BLaER1 treated with 17β-estradiol and CSF1 and Interleukin-3, amounts not matched to agents 10 nM and 100 nM (cell line): ENCODE data around the gene TRIOBP.

Experiments
- H3K27ac ChIP-seq, 11 experiments: shearing (Covaris generic); formaldehyde crosslinking; 2 replicates each; pipeline ENCODE4 v1.8.1; 2022
- H3K27me3 ChIP-seq, 11 experiments: shearing (Covaris generic); formaldehyde crosslinking; 2 replicates each; pipeline ENCODE4 v1.8.1; 2022
- H3K36me3 ChIP-seq, 11 experiments: shearing (Covaris generic); formaldehyde crosslinking; 2 replicates each; pipeline ENCODE4 v1.8.1; 2022
- H3K4me1 ChIP-seq, 10 experiments: shearing (Covaris generic); formaldehyde crosslinking; 2 replicates each; pipeline ENCODE4 v1.8.1; 2022
- H3K4me2 ChIP-seq, 11 experiments: shearing (Covaris generic); formaldehyde crosslinking; 2 replicates each; pipeline ENCODE4 v1.8.1; 2022
- H3K4me3 ChIP-seq, 10 experiments: shearing (Covaris generic); formaldehyde crosslinking; 2 replicates each; pipeline ENCODE4 v1.8.1; 2022
- H3K9ac ChIP-seq, 11 experiments: shearing (Covaris generic); formaldehyde crosslinking; 2 replicates each; pipeline ENCODE4 v1.8.1; 2022
- H3K9me3 ChIP-seq, 11 experiments: shearing (Covaris generic); formaldehyde crosslinking; replicated peaks in 1 of 11; 2 replicates each; pipeline ENCODE4 v1.8.1; 2022
- H4K20me1 ChIP-seq, 11 experiments: shearing (Covaris generic); formaldehyde crosslinking; 2 replicates each; pipeline ENCODE4 v1.8.1; 2022
- Cebpa-rat ChIP-seq, 11 experiments: shearing (Covaris generic); IDR thresholded peaks; 2 replicates each; pipeline ENCODE4 v1.8.1; 2022

Gene TRIOBP

GRCh38 chr22:37674248-37674647, 22.6 kb upstream of the TRIOBP start:
- Histone ChIP-seq H3K27ac (peak overlapping the region; percentile 60 to 93 (median 87)), H4K20me1 (peaks cover 0 to 34% (median 0%) of the 10 kb centered on the region in 11 experiments; a peak in 8 of 22 replicates), H3K27me3 (no peaks in the 10 kb centered on the region), H3K4me2 (peak overlapping the region; percentile 80 to 99 (median 93)), H3K9me3 (no peaks in the 10 kb centered on the region), H3K9ac (peak overlapping the region; percentile 67 to 88 (median 83); a peak in 20 of 22 replicates), H3K4me1 (peaks cover 43 to 82% (median 74%) of the 10 kb centered on the region in 10 experiments), H3K36me3 (peaks cover 0 to 20% (median 6%) of the 10 kb centered on the region in 11 experiments; a peak in 16 of 22 replicates), H3K4me3 (peak overlapping the region in 6 of 10 experiments; percentile 65 to 83 (median 74); a peak in 9 of 20 replicates)
- no peak for TF ChIP-seq Cebpa-rat (IDR thresholded peaks at IDR 0.05)

DNA sequence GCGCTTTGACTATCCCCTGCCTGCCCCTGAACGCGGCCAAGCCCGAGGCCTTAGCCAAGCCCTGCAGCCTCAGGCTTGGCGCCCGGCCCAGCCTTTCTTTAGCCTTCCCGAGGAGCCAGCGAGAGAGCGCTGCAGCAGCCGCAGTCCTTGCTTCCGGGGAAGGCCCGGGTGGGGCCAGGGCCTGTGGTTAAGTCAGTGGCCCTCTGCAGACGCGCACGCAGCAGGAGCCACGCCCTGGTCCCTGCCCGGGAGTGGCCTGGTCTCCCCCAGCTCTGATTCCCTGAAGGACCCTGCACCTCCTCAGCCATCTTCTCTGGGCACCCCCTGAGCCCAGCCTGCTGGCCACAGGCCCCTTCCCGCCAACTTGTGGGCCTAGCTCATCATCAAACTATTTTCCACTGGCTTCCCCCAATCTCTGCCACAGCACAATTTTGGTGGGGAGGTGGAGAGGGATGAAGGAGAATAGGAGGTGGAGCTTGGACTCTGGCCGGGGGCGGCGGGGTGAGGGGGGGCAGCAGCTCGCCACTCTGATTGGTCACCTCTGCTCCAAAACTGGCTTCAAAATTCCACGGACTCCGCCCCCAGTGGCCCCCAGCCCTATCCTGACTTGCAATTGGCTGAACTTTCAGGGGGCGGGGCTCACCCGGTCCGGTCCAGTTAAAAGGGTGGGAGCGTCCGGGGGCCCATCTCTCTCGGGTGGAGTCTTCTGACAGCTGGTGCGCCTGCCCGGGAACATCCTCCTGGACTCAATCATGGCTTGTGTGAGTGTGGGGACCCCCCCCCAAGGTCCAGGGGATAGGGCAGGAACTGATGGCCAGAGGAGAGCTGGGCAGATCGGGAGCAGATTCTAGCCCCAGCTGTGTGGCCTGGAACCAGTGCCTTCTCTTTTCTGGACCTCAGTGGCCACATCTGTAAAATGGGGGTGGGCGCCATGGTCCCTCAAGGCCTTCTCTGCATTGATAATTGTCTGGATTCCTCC, 21.6 kb upstream of the TRIOBP start, which contains the start of gene LGALS1:
TSS of gene LGALS1 (plus strand) at position 686 of the 979 bp plus-strand sequence. CDS start at position 753, 67 bp downstream.
- Histone ChIP-seq H3K9ac (peak within 1 kb of the TSS; percentile 77 to 88 (median 83)), H3K4me1 (peaks cover 43 to 87% (median 74%) of the 10 kb centered on the region in 10 experiments)
- no peak for TF ChIP-seq Cebpa-rat (IDR thresholded peaks at IDR 0.05)

DNA sequence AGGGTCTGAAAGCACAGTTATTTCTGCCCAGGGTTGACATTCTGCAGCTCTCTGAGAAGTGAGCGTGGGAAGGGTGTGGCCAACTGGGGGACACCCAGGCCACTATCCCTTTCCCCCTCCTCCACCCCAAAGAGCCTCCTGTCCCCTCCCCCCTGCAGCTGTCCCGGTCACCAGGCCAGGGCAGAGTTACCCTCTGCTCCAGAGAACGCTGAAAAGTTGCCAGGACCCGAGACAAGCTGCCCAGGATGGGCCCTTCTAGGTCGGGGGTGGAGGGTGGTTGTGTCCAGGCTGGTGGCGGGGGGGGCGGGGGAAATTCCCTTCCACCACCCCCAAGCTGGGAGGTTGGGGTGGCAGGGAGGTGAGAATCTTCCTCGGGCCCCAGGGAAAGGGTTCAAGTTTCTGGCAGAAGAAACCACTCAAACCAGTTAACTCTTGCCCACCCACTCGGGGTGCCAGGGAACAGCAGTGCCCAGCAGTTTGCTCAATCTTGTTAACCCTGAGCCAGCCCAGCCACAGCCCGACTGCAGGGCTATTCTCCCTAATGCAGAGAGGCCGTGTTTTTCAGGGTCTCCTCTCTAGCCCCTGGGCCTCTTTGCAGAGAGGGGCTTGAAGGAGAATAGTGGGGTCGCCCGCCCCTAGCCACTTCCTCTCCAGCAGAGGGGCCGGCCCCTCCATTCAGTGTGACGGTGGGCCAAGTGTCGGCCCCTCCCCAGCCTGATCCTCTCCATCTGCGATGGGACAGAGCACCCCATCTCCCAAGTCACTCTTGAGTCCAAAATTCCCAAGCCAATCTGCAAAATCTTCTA, 20.7 kb upstream of the TRIOBP start:
- peaks cover 0 to 31% (median 6%) of the 10 kb centered on the region in 11 experiments; a peak in 12 of 22 replicates for H3K36me3 ChIP-seq
- no peaks in the 10 kb centered on the region for H3K9me3 ChIP-seq
- peak overlapping the region; percentile 77 to 88 (median 83) for H3K9ac ChIP-seq
- no peaks in the 10 kb centered on the region for H3K27me3 ChIP-seq
- H3K27ac ChIP-seq: peak overlapping the region; percentile 49 to 93 (median 87); a peak in 21 of 22 replicates
- peak overlapping the region; percentile 48 to 90 (median 69) for H3K4me3 ChIP-seq
- TF ChIP-seq Cebpa-rat (IDR thresholded peaks at IDR 0.05): no peak
- H3K4me1 ChIP-seq: peaks cover 49 to 92% (median 77%) of the 10 kb centered on the region in 10 experiments
- peaks cover 0 to 53% (median 0%) of the 10 kb centered on the region in 11 experiments; a peak in 8 of 22 replicates for H4K20me1 ChIP-seq
- peak overlapping the region; percentile 80 to 99 (median 93) for H3K4me2 ChIP-seq

More for the DNA sequence above, 21.6 kb upstream of the TRIOBP start, which contains the start of gene LGALS1:
- H4K20me1 ChIP-seq: peaks cover 0 to 44% (median 0%) of the 10 kb centered on the region in 11 experiments; a peak in 8 of 22 replicates
- H3K9me3 ChIP-seq: no peaks in the 10 kb centered on the region
- H3K4me3 ChIP-seq: peak within 1 kb of the TSS; percentile 48 to 90 (median 69)
- H3K4me2 ChIP-seq: peak within 1 kb of the TSS; percentile 80 to 99 (median 93)
- H3K27ac ChIP-seq: peak within 1 kb of the TSS; percentile 60 to 93 (median 87)
- H3K36me3 ChIP-seq: peaks cover 0 to 30% (median 6%) of the 10 kb centered on the region in 11 experiments; a peak in 13 of 22 replicates
- no peaks in the 10 kb centered on the region for H3K27me3 ChIP-seq

DNA sequence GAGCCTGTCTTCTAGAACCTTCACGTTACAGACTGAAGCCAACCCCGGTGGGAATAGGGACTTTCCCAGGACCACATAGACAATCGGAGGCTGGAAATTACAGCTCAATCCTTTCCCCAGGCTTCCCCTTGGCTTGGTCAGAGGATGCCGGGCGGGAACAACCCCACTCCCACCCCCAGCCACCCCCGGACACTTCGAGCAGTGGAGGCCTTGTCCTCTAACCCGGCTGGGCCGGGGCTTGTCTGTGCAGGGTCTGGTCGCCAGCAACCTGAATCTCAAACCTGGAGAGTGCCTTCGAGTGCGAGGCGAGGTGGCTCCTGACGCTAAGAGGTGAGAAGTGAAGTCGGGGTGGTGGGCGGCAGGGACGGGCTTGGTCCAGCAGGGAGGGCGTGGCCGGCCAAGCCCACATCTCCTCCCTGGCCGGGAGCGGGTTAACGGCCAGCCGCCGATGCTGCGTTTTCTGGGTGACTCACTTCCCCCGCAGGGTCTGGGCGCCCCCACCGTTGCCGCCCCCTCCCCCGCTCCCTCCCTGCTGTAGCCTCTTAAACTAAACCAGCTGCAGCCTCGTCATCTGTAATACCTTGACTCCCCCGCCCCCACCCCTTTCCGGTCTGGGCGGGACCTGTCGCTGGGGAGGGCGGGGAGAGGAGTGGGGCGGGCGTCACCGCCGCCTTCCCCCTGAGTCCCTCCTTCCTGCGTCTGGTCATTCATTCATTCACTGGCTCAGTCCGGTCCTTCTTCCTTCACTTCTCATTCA, 19.9 kb upstream of the TRIOBP start:
- Histone ChIP-seq H3K27ac (peak overlapping the region; percentile 49 to 93 (median 87); a peak in 21 of 22 replicates), H4K20me1 (peaks cover 0 to 53% (median 0%) of the 10 kb centered on the region in 11 experiments; a peak in 8 of 22 replicates), H3K4me2 (peak overlapping the region; percentile 80 to 99 (median 93)), H3K4me1 (peaks cover 56 to 92% (median 77%) of the 10 kb centered on the region in 10 experiments), H3K4me3 (peak overlapping the region; percentile 48 to 90 (median 69)), H3K27me3 (no peaks in the 10 kb centered on the region), H3K9me3 (no peaks in the 10 kb centered on the region), H3K9ac (peak overlapping the region; percentile 77 to 88 (median 83)), H3K36me3 (peaks cover 0 to 31% (median 6%) of the 10 kb centered on the region in 11 experiments; a peak in 12 of 22 replicates)
- no peak for TF ChIP-seq Cebpa-rat (IDR thresholded peaks at IDR 0.05)

DNA sequence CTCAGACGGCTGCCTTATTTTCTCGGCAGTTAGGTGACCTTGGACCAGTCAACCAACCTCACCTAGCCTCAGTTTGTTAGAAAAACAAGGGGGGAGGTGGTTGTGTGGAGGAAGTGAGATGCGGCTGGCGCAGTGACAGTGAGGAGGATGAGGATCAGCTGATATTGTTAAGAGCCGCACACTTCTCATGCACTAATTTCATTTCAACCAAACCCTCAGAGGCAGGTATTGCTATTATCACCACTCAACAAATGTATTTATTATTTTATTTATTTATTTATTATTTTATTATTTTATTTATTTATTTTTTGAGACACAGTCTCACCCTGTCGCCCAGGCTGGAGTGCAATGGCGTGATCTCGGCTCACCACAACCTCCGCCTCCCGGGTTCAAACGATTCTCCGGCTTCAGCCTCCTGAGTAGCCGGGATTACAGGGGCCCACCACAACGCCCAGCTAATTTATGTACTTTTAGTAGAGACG, 19.3 kb upstream of the TRIOBP start:
- Histone ChIP-seq H3K9ac (peak overlapping the region; percentile 57 to 88 (median 83); a peak in 19 of 22 replicates), H3K4me2 (peak overlapping the region; percentile 80 to 99 (median 93)), H3K9me3 (no peaks in the 10 kb centered on the region), H3K36me3 (peaks cover 0 to 31% (median 6%) of the 10 kb centered on the region in 11 experiments; a peak in 12 of 22 replicates), H3K4me1 (peaks cover 50 to 87% (median 71%) of the 10 kb centered on the region in 10 experiments), H3K27me3 (no peaks in the 10 kb centered on the region), H4K20me1 (peaks cover 0 to 53% (median 0%) of the 10 kb centered on the region in 11 experiments; a peak in 8 of 22 replicates), H3K27ac (peak overlapping the region in 10 of 11 experiments; percentile 46 to 93 (median 89); a peak in 19 of 22 replicates), H3K4me3 (peak overlapping the region; percentile 42 to 90 (median 69); a peak in 19 of 20 replicates)
- TF ChIP-seq Cebpa-rat (IDR thresholded peaks at IDR 0.05): no peak

DNA sequence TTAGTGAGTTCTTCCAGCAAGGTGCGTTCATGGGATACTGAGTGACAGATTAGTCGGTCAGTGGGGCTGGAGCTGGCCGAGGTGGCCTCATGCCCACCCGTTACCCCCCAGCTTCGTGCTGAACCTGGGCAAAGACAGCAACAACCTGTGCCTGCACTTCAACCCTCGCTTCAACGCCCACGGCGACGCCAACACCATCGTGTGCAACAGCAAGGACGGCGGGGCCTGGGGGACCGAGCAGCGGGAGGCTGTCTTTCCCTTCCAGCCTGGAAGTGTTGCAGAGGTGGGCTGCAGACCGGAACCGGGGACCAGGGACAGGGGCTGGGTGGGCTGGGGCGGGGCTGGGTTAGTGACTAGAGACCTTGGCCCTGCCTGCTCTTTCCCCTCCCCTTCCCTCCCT, 18.5 kb upstream of the TRIOBP start:
- Histone ChIP-seq H4K20me1 (peaks cover 0 to 53% (median 0%) of the 10 kb centered on the region in 11 experiments; a peak in 8 of 22 replicates), H3K36me3 (peaks cover 0 to 31% (median 6%) of the 10 kb centered on the region in 11 experiments; a peak in 12 of 22 replicates), H3K27me3 (no peaks in the 10 kb centered on the region), H3K27ac (peak overlapping the region in 9 of 11 experiments; percentile 55 to 93 (median 91); a peak in 13 of 22 replicates), H3K9ac (peak overlapping the region in 10 of 11 experiments; percentile 16 to 88 (median 80); a peak in 15 of 22 replicates), H3K4me2 (peak overlapping the region; percentile 80 to 99 (median 93); a peak in 20 of 22 replicates), H3K9me3 (no peaks in the 10 kb centered on the region), H3K4me3 (peak overlapping the region in 6 of 10 experiments; percentile 65 to 83 (median 74); a peak in 8 of 20 replicates), H3K4me1 (peaks cover 41 to 79% (median 63%) of the 10 kb centered on the region in 10 experiments)
- no peak for TF ChIP-seq Cebpa-rat (IDR thresholded peaks at IDR 0.05)

- TF ChIP-seq Cebpa-rat (IDR thresholded peaks at IDR 0.05): no peak
- Histone ChIP-seq H3K9me3 (no peaks in the 10 kb centered on the region), H3K27ac (peak overlapping the region in 3 of 11 experiments; percentile 21 to 40 (median 30); a peak in 3 of 22 replicates), H3K36me3 (peaks cover 0 to 31% (median 6%) of the 10 kb centered on the region in 11 experiments; a peak in 12 of 22 replicates), H3K9ac (0 out of 22 replicates have a peak overlapping the region, but pooled peaks of 2 of the 11 experiments have one; percentile 9 to 38), H3K4me2 (peak overlapping the region in 3 of 11 experiments; percentile 2 to 93 (median 80); a peak in 4 of 22 replicates), H4K20me1 (peaks cover 0 to 53% (median 0%) of the 10 kb centered on the region in 11 experiments; a peak in 8 of 22 replicates), H3K4me3 (no peak overlapping the region), H3K4me1 (peaks cover 28 to 66% (median 50%) of the 10 kb centered on the region in 10 experiments), H3K27me3 (no peaks in the 10 kb centered on the region)
Observed at GRCh38 chr22:37679670-37680069, 17.2 kb upstream of the TRIOBP start.
